Stimulated activated CD8-positive, alpha-beta memory T cell treated with anti-CD3 and anti-CD28 coated beads, Interleukin-4, amount 100 ng/mL, for 24 hours (primary cell): ENCODE results near the gene WFIKKN2.
"Not testable (repeated sequence)": the region's sequence is repeated elsewhere in the genome, so short reads cannot be mapped to it uniquely, and the experiment has no call there.

Experiments
- DNase-seq: peaks from one replicate; pipeline ENCODE4 v3.0.0-alpha.2; 2020; ENCODE audit warnings: low read depth

WFIKKN2 gene

GRCh38 chr17:50835301-50836234 lies at the start of gene WFIKKN2:
WFIKKN2 (plus strand) TSS chr17:50835586; CDS start chr17:50835938, 352 bp downstream.
- no peak for DNase-seq

GRCh38 chr17:50785946-50786570 lies 49.3 kb upstream of the WFIKKN2 start:
- DNase-seq = no peak

- DNase-seq = no peak
These were observed 48.3 kb upstream of the WFIKKN2 start for GRCh38 chr17:50787106-50787505.

GRCh38 chr17:50790618-50791017 lies 44.8 kb upstream of the WFIKKN2 start:
- DNase-seq = no peak

- DNase-seq = no peak
These were observed 43.3 kb upstream of the WFIKKN2 start for GRCh38 chr17:50792132-50792531.

- no peak for DNase-seq
These were observed 42.4 kb upstream of the WFIKKN2 start for GRCh38 chr17:50793007-50793406.

- DNase-seq = no peak
These were observed 41.0 kb upstream of the WFIKKN2 start for GRCh38 chr17:50794361-50794760.

- no peak for DNase-seq
These were observed 38.1 kb upstream of the WFIKKN2 start for GRCh38 chr17:50797135-50797810.

- no peak for DNase-seq
These were observed 36.7 kb upstream of the WFIKKN2 start for GRCh38 chr17:50798424-50799288.

GRCh38 chr17:50799582-50799981 lies 35.8 kb upstream of the WFIKKN2 start:
- DNase-seq = no peak

GRCh38 chr17:50800196-50800700 lies 35.1 kb upstream of the WFIKKN2 start:
- no peak for DNase-seq

GRCh38 chr17:50802609-50803571 lies 32.5 kb upstream of the WFIKKN2 start:
- DNase-seq = no peak

GRCh38 chr17:50803676-50804075 lies 31.7 kb upstream of the WFIKKN2 start:
- DNase-seq = no peak

- not testable (repeated sequence) for DNase-seq
These were observed 30.5 kb upstream of the WFIKKN2 start for GRCh38 chr17:50804749-50805475.

GRCh38 chr17:50805486-50805885 lies 29.9 kb upstream of the WFIKKN2 start:
- DNase-seq = no peak

GRCh38 chr17:50806141-50806643 lies 29.2 kb upstream of the WFIKKN2 start:
- no peak for DNase-seq

- DNase-seq = no peak
These were observed 28.4 kb upstream of the WFIKKN2 start for GRCh38 chr17:50807009-50807408.

GRCh38 chr17:50807675-50808074 lies 27.7 kb upstream of the WFIKKN2 start:
- no peak for DNase-seq

- DNase-seq = no peak
These were observed 27.0 kb upstream of the WFIKKN2 start for GRCh38 chr17:50808413-50808812.
